GM04504 (cell line): Measurements from ENCODE around the gene KLHL40.

Experiments used
- DNase-seq: peaks from one replicate; pipeline ENCODE4 v3.0.0-alpha.2; 2012; ENCODE audit warnings: low read depth

The KLHL40 gene

DNA sequence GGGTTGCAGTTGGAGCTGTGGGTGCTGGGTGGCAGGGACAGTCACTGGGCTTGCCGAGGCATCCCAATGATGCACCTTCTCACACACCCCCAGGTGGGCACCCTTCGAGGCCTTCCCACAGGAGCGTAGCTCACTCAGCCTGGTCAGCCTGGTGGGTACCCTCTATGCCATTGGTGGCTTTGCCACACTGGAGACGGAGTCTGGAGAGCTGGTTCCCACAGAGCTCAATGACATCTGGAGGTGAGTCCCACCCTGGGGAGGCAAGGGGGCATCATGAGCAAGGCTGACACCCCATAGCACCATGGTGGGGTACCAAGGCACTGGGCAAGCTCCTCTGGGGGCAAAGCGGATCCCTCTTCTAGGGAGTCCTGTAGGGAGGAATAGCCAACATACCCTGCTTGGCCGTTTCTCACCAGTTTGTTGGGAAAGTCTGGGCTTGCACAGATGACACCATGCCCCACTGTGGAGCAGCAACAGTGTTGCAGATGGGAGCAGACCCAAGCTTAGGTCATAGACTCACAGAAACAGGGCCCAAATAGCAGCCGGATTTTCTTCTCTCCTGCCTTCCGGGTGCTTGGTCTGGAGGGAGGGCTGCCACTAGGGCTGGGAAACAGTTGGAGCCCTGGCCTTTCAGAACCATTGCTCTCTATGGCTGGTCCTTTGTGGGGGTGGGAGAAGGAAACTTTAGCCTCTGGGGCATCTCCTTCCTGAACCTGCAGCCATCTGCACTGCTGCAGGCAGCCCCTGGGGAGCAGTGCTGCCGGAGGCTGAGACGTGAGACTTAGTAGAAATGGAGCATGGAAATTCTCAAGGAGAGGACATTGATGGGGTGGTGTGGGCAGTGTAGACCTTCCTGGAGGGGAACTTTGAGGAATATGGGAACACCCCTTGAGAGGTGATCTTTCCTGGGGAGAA is 5.7 kb downstream of the KLHL40 start:
- DNase-seq = no peak

DNA sequence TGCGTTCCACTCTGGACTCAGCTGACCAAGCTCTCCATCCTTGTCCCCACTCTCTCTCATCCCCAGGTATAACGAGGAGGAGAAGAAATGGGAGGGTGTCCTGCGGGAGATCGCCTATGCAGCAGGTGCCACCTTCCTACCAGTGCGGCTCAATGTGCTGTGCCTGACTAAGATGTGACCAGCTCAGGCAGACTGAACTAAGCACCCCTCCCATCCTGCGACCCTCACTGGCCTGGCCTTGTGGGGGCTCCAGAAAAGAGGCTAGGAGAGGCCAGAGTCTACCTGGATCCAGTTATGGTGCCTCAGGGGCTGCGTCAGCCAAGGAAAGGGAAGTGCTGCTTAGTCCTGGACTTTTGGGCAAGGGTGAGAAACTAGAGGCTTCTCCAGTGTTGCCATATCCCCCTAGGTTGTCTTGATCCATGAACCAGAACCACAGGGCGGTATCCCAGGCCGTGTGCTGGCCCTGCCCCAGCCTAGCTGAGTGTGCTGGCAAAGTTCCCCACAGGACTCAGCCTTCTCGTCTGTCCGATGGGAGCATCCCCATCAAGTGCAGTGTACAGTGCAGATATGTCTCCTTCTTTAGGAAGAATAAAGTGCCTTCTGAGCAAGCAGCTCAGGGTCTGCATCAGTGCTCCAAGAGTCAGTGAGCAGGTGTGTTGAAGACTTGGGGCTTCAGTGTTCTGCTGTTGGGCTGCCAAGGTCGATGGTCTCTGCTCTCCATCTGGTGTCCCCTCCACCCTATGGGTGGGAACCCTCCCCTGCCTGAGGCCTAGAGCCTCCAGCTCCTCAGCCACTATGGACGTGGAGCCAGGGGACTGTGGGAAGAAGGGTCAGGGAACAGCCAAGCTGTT is 6.7 kb downstream of the KLHL40 start:
- no peak for DNase-seq

DNA sequence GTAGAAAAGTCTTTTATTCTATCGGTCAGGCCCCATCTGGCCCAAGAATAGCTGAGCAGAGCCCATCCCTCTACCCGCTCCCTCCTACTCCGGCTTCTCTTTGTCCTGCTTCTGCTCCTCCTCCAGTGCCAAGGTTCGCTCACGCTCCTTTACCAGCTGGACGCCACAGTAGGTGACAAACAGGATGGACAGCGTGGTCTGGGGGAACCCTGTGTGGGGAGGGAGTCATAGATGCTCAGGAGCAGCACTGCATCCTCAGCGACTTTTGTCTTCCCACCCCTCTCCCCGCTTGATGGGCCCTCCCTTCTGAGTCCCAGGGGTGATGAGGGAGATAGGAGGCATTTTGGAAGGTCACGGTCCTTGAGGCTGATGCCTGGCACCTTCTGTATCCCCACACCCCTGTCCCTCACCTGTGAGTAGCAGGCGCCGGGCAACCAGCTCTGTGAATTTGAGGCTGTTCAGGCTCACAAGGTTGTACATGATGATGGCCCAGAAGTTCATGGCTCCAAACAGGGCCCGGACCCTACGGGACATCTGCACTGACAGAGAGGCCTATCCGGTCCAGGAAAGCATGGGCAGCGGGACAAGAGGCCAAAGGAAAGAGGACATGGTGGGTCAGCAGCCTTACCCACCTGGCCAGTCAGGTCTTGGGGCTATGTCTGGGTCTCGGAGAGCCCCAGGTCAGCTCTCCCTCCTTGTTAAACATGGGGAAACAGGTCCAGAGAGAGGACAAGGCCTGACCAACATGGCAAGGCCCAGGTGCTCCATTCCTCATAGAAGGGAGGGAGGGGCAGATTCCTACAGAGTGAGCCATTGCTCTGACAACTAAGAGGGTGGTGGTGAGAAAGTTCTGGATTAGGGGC is 7.6 kb downstream of the KLHL40 start:
- no peak for DNase-seq

DNA sequence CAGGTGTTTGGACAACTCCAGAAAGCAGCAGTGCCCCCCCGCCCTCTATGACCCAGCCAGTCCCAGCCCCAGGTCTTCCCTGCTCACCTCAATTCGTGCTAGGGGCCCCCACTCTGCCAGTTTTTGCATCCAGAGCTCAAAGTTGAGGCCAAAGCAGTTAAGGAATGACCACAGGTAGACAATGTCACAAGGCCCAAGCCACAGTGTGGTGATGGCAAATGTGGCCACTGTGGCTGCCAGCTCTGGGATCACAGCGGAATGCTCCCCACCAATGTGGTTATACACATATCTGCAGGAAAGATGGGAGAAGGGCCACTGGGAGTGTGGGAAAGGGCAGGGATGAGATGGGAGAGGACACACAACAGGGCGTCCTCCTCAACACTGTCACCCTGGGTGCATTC is 8.2 kb downstream of the KLHL40 start:
- DNase-seq = no peak

DNA sequence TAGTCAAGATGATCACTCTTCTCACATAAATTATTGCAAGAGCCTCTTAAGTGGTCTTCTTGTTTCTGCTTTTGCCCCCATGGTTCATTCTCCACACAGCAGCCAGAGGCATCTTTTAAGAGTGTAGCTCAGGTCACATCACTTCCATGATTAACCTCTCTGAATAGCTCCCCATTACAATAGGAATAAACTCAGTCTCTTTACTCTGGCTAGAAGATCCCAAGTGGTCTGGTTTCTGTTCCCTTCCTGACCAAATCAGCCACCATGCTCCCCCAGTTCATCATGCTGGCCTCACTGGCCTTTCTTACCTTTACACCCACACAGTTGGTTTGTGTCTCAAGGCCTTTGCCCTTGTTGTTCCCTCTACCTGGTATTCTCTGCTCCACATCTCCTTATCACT is 9.0 kb downstream of the KLHL40 start:
- no peak for DNase-seq

DNA sequence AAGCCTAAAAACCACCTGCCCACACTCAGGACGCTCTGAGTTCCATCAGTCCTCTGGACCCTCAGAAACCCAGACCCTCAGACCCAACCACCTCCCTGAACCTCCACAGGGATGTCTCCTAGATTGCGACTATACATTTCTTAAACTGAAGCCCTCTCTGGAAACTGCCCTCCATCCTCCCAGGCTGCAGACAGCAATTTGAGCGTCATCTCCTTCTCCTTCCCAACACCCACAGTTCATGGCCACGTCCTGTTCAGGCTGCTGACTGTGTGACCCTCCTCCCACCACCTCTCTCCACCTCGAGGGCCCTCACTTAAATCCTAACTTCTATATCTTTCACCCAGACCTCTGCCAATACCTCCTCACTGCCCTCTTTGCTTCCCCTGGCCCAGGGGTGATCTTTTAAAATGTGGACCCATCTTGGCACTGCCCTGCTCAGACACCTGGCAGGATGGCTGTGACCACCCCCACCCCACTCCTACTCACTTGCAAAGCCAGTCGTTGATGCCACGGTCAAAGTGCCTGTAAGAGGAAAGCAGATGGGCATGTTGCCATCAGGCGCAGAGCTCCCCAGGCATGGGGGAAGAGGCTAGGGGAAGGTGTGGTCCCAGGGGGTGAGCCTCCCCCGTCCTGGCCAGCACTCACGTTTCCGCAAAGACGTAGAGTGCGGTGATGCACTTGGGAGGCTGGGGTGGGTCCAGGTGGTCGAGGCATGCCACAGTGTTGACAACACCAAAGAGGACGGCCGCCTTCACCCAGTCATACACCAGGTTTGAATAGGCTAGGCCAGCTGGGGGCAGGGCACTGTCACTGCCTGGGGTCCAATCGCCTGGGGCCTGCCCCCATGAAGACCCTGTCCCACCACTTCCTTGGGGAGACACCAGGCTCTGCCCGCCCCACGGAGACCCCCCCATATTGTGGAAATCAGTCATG is 11.3 kb downstream of the KLHL40 start:
- DNase-seq = no peak

DNA sequence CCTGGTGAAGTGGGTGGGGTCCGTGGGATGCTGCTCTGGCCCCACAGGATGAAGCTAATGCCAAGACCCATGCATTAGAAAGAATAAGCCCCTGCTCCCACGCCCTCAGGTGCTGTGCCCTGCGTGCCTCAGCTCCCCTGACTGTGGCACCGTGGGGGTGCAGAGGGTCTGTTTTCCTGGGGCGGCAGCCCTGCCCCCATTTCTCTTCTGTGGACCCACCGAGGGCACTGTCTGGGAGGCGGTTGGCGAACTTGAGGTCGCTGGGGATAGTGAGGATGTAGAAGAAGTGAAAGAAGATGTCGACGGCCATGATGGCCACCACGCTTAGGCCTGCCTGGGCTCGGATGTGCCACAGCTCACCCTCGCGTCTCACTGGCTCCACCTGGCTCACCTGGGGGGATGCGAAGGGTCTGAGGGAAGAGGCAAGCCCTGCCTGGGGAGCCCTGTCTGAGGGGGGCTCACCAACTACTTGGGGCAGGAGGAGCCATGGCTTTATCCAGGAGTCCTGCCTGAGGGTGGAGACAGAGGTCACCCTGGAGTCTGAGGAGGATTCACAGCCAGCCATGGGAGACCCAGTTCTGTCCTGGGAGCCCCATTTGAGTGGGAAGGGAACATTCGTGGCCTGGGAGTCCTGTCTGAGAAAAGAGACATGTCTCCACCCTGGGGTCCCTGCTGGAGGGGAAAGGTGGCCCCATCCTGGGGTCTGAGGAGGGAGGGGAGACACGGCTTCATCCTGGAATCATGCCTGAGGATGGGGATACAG is 12.1 kb downstream of the KLHL40 start:
- DNase-seq = no peak

DNA sequence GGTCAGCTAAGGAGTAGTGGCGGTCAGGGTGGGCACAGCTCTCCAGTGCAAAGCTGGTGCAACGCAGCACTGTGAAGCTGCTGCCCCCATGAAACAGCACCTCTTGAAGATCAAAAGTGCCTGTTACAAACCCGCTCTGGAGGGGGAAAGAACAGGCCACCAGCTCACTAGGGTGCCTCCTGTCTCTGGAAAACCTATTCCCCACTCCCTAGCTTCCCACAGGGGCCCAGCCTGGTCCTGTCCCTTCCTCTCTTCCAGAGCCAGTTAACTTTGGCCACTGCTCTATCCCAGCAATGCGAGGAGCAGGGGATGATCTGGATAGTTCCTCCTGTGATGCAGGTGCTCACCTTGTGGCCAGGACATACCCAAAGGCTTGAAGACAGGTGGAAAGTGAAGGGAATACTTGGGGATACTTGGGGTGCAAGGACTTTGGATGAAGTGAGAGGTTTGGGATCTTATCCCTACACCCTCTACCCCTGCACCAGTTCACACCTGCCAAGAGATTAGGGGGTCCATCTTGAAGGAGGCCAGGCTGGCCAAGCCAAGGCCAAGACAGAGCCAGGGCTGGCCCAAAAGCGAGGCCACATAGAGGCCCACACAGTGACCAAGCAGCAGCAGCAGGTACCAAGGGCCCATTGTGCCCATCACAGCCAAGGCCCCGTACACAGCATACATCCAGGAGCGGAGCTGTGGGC is 13.0 kb downstream of the KLHL40 start:
- no peak for DNase-seq

DNA sequence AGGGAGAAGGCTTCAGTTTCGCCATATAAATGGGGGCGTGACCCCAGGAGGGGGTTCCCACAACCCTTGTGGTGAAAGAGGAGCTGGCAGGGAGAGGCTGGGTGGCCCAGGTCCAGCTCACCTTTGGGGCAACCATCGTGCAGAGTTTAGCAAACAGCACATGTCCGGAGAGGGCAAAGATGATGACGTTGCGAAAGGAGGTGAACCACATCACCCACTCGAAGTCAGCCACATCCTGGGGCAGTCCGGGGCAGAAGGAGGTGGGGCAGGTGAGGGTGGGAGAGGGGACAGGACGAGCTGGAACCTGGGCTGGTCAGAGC is 13.5 kb downstream of the KLHL40 start:
- no peak for DNase-seq

DNA sequence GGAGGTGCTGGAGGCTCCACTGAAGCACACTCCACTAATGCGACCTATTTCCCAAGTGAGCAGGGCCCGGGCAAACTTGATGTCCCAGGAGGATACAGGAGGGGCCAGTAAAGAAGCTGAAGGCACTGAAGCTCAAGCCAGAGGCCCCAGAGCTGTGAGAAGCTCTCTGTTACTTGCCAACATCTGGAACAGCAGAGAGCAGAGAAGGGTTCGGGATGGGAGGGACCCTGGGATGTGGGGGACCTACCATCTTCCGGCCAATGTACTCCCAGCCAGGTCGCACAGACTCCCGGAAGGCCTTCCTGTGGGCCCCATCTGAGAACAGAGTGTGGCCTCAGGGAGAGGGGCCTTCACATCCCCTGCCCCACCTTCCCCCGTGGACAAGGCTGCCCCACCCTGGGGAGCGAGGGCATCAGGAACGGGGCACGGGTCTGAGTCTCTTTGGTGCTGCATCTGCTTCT is 14.2 kb downstream of the KLHL40 start:
- no peak for DNase-seq

DNA sequence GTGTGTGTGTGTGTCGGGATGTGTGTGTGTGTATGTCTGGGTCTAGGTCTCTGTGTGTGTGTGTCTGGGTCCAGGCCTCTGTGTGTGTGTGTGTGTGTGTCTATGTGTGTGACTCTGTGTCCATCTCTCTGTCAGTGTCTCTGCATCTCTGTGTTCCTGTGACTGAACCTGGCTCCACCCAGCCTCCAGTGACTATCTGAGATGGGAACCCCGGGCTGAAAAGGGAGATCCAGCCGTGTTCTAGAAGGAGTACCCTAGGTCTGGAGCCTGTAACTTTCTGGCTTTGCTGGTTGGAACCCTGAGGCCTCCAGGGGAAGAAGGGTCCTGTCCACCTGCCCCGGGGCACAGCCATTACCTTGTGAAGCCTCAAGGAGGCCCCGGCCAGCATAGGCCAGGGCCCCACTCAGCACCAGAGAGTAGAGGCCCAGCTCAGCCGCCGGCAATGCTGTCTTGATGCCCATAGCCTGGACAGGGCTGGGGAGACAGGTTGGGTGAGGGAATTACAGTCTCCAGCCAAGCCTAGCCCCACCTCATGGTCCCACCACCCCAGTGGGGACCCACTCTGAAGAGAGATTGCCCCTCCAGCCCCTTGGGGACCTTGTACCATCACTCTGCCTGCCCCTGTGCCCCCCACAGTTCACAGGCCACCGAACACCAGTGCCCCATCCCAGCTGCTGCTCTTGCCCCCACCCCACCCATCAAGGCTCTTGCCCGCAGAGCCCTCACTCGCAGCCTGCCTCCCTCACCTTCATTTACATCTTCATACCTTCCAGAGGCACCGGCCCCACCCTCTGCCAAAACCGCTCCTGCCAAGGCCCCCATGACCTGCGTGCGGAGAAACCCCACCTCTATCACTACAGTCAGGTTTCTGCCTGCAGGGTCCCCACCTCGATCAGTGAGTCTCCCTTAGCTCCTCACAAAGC is 15.3 kb downstream of the KLHL40 start:
- no peak for DNase-seq

DNA sequence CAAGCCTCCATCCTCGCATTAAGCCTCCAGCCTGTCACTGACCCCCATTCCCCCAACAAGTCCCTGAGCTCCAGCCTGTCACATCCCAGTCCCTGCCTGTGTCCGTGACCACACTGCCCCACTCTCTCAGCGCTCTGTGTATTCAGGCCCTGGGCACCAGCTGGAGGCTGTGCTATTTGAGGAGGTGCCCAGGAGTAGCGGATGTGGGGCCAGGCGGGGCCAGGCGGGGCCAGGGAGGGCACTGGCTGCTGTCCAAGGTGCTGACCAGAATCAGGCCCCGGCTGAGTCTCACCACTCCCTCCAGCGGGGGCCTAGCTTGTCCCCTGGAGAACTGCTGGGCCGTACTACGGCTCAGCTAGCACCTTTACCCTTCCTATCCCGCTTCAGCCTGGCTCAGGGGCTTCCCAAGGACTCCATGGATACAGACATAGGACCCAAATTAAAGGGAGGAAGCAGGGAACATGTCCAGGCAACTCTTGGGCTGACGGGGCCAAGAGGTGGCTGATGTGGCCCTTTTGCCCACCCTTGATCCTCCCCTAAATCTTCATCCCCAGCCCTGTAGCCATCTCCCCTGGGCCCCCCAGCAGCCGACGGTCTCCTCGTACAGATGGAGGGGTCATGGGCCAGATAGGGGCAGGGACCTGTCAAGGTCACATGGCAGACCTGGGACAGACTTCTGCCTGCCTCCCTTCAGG is 16.2 kb downstream of the KLHL40 start:
- DNase-seq = no peak

DNA sequence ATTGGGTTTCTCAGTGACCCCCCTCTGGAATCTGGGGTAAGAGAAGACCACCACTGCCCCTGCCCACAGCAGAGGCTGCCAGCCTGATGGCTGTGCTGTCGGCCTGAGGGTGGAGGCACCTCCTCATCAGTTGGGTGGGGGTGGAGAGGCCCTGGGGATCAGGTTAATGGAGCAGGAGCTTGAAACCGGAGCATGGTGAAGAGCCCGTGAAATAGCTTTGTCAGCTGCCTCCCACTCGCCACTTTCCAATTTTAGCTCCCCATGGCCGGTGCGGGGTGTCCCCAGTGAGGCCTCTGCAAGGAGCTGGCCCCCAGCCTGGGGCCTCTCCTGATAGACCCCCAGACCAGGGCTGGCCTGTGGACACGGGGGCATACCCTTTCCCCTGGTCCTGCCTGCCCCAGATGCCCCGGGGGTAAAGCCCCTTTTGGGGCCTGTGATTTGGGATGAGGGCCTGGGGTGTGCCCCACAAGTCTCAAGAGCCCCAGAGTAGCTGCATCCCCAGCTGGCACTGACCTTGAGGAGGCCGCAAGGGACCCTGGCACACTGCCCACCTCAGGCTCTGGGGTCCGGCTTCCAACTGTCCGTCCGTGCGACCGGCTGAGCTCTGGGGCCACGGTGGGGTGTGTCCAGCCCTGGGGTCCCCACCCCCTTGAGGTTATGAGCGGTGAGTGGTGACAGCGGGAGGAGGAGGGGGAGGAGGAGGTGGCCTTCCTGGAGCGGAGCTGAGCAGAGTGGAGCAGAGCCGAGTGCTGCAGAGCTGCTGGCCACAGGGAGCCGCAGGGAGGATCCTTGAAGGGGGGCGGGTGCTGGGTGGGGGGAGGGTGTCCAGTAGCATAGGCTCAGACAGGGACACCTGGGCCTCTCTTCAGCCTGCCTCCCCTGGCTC is 17.0 kb downstream of the KLHL40 start, which contains the start of gene HHATL:
Gene HHATL, minus strand, starts transcription at position 733 of the 886 bp plus-strand sequence. CDS start 1,972 bp downstream, outside the sequence.
- DNase-seq = no peak

DNA sequence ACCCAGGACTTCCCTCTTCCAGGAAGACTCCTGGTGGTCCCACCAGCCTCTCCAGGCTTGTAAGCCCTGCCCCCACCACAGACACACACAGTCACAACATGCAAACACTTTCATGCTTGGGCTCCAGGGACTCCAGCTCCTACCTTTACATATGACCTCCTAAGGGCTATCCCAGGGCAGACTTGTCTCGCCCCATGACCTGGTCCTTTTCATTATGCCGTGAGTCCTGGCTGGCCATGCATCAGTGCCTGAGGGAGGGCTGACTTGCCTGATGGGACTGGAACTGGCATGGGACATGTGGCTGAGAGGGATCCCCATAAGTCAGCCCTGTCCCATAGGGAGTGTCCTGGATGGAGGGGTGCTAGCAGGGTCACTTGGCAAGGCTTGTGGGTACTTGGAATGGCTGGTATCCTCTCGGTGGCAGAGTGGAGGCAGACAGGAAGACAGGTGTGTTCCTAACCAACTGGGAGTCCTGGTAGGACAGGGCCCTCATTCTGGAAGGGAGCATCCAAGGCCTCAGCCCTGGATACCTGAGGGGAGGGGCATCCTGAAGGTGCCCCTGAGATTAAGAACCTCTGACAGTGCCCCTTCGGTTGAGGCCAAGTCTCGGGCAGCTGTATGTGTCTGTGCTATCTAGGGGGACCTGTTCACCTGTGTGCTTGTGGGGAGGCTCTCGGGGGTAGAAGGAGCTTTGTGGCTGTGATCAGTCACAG is 17.8 kb downstream of the KLHL40 start:
- no peak for DNase-seq

DNA sequence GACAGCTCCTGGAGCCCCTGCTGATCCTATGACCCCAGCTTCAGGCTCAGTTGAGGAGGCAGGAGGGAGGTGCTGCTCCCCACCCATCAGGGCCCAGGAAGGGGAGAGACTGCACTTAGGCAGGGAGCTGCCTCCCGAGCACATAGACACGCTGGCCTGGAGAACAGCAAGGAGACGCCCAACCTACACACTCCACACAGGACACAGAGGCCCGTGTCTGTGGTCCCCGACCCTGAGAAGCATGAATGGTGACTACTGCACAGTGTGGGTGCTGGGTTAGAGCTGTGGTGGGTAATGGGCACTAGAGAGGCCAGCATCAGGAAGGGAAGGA is 18.3 kb downstream of the KLHL40 start:
- no peak for DNase-seq

DNA sequence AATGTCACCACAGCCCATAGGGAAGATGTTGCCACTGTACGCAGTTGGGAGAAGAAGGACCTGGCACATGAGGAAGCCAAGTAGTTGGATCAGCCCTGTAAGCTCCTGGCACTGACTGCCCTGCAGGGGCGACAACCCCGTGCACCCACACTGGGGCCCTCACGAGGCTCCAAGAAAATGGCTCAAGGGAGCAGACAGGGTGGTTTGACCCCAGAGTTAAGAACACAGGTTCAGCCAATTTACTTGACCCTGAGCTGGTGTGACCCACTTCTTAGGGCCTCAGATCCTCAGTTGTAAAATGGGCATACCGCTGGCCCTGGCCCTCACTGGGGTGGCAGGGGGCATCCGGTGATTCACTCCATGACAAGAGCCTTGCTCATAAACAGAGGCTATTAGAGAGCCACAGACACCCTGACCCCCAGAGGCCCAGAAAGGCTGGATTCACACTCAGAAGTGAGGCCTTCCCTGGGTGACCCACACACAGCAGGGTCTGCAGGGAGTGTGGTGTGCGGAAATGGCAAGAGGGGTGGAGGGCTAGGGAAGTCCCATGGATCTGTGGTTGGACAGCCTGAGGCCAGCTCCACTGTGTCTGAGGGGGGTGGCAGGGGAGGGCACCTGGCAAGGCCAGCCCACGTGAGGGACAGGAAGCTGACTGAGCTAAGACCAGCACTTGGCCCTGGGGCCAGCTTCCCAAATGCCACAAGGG is 19.0 kb downstream of the KLHL40 start:
- no peak for DNase-seq
